GM23248 (cell line): Measurements from ENCODE around the gene PCK2. TPM values are rescaled to one million over a fixed set of nuclear protein-coding genes. Genes with fewer than 3 reads are reported as not detected.

Experiments used
- DNase-seq: peaks from one replicate; pipeline ENCODE4 v3.0.0-alpha.2; 2015
- H2AFZ ChIP-seq: fragments of 200-600 bp; sonication (generic); 2 replicates; pipeline ENCODE4 v1.6.1; 2016; ENCODE audit warnings: antibody characterized with exemption
- H3F3A ChIP-seq: fragments of 200-600 bp; sonication (generic); 2 replicates; pipeline ENCODE4 v1.6.1; 2016; ENCODE audit warnings: mild to moderate bottlenecking, antibody characterized with exemption, mixed run types; ENCODE audit not compliant: insufficient read depth
- H3K27ac ChIP-seq: fragments of 200-600 bp; sonication (generic); 2 replicates; pipeline ENCODE4 v1.5.1; 2016; ENCODE audit warnings: mild to moderate bottlenecking
- H3K27me3 ChIP-seq: fragments of 200-600 bp; sonication (generic); replicated peaks from 2 replicates; pipeline ENCODE4 v1.6.1; 2016; ENCODE audit warnings: mild to moderate bottlenecking; ENCODE audit not compliant: insufficient read depth
- H3K36me3 ChIP-seq: fragments of 200-600 bp; sonication (generic); 2 replicates; pipeline ENCODE4 v1.6.1; 2016; ENCODE audit warnings: low read depth, mild to moderate bottlenecking
- H3K4me1 ChIP-seq: fragments of 200-600 bp; sonication (generic); 2 replicates; pipeline ENCODE4 v1.6.1; 2016; ENCODE audit warnings: mild to moderate bottlenecking; ENCODE audit not compliant: insufficient read depth
- H3K4me2 ChIP-seq: fragments of 200-600 bp; sonication (generic); one replicate; pipeline ENCODE4 v1.6.1; 2016; ENCODE audit warnings: mild to moderate bottlenecking; ENCODE audit not compliant: unreplicated experiment
- H3K4me3 ChIP-seq: fragments of 200-600 bp; sonication (generic); 2 replicates; pipeline ENCODE4 v1.5.1; 2016; ENCODE audit warnings: mild to moderate bottlenecking
- H3K79me2 ChIP-seq: fragments of 200-600 bp; sonication (generic); 2 replicates; pipeline ENCODE4 v1.6.1; 2016; ENCODE audit warnings: mild to moderate bottlenecking; ENCODE audit not compliant: insufficient read depth
- H3K9ac ChIP-seq: fragments of 200-600 bp; sonication (generic); 2 replicates; pipeline ENCODE4 v1.6.1; 2016; ENCODE audit warnings: mild to moderate bottlenecking
- H3K9me2 ChIP-seq: fragments of 200-600 bp; sonication (generic); 2 replicates; pipeline ENCODE4 v1.6.1; 2016; ENCODE audit warnings: mixed run types, mild to moderate bottlenecking, moderate library complexity; ENCODE audit not compliant: insufficient read depth
- H3K9me3 ChIP-seq: fragments of 200-600 bp; sonication (generic); one replicate; pipeline ENCODE4 v1.6.1; 2017; ENCODE audit warnings: low read depth
- H4K20me1 ChIP-seq: fragments of 200-600 bp; sonication (generic); 2 replicates; pipeline ENCODE4 v1.6.0; 2016; ENCODE audit not compliant: insufficient read depth
- EZH2 ChIP-seq: fragments of 200-600 bp; sonication (generic); IDR thresholded peaks from 2 replicates; pipeline ENCODE4 v1.6.1; 2018; ENCODE audit warnings: antibody characterized with exemption, mild to moderate bottlenecking; ENCODE audit not compliant: insufficient read depth, poor library complexity, severe bottlenecking
- EZH2phosphoT487 ChIP-seq: fragments of 200-600 bp; sonication (generic); IDR thresholded peaks from 2 replicates; pipeline ENCODE4 v1.6.1; 2018; ENCODE audit warnings: antibody characterized with exemption, moderate library complexity, mild to moderate bottlenecking, low read depth; ENCODE audit not compliant: insufficient read depth
- WGBS, 2 experiments: methylation state at CpG; one replicate each; pipeline ENCODE4 v1.1.6; 2015 to 2017; ENCODE audit warnings: low lambda C conversion rate in 2 of 2, low coverage in 1 of 2; ENCODE audit errors: missing lambda C conversion rate in 2 of 2; 5-methylcytosine and 5-hydroxymethylcytosine counted together
- in situ Hi-C: fragments of 300-500 bp; cut with MboI; formaldehyde crosslinking; loops from 2 replicates; pipeline ENCODE4 v1.15.0; 2020
- polyA plus RNA-seq: library from polyadenylated mRNA; unstranded; fragments of >200 nt; fragmentation: Nextera tagmentation; extraction: Ambion mirVana; gene quantifications from 2 replicates; pipeline ENCODE4 v1.2.1, GENCODE V29; 2016
- total RNA-seq: library from RNA; depleted of rRNA; stranded (reverse); fragments of >200 nt; shearing (Covaris generic); gene quantifications from 2 replicates; pipeline ENCODE4 v1.2.3, GENCODE V29; 2014

Gene PCK2
- total and polyA plus RNA-seq, 2 experiments from 2014 or later = 84.3 to 148 TPM

GRCh38 chr14:24139272-24139934, 45.3 kb downstream of the PCK2 start:
- no peak for TF ChIP-seq EZH2
- no peak for TF ChIP-seq EZH2phosphoT487
- Histone ChIP-seq H4K20me1 (no peaks in the 10 kb centered on the region), H3K79me2 (peaks cover 51% of the 10 kb centered on the region), H3K9me2 (no peaks in the 10 kb centered on the region), H3K9me3 (no peaks in the 10 kb centered on the region), H3K9ac (peak overlapping the region; percentile 81; the same call in 1 of the 2 replicates), H3K4me2 (peak overlapping the region; percentile 95), H3K4me1 (peaks cover 31% of the 10 kb centered on the region), H3K27me3 (no peaks in the 10 kb centered on the region), H3K36me3 (peaks cover 12% of the 10 kb centered on the region; the same call in 1 of the 2 replicates), H3K4me3 (peak overlapping the region; percentile 93), H3F3A (peaks cover 24% of the 10 kb centered on the region), H3K27ac (no peak overlapping the region), H2AFZ (no peak overlapping the region)
- no peak for DNase-seq
- in situ Hi-C loops = no loop called here
- 93 to 96% methylated on average over 9 of the region's 9 CpGs for WGBS, 2 experiments

- H3K9me3 ChIP-seq = no peaks in the 10 kb centered on the region
- 0 to 2% methylated on average over 59 to 65 of the region's 65 CpGs for WGBS, 2 experiments
- peak within 1 kb of the TSS; percentile 93 for H3K4me3 ChIP-seq
- peaks cover 41% of the 10 kb centered on the region for H3F3A ChIP-seq
- DNase-seq = peak; percentile 100
- in situ Hi-C loops = no loop called here
- peaks cover 63% of the 10 kb centered on the region for H3K79me2 ChIP-seq
- H3K27ac ChIP-seq = peak within 1 kb of the TSS; percentile 64
- no peaks in the 10 kb centered on the region for H4K20me1 ChIP-seq
- H3K4me1 ChIP-seq = peaks cover 43% of the 10 kb centered on the region
- no peaks in the 10 kb centered on the region for H3K9me2 ChIP-seq
- no peak for TF ChIP-seq EZH2phosphoT487
- no peak for TF ChIP-seq EZH2
- peak within 1 kb of the TSS; percentile 95 for H3K4me2 ChIP-seq
- H2AFZ ChIP-seq = peak within 1 kb of the TSS; percentile 85
- H3K36me3 ChIP-seq = peaks cover 12% of the 10 kb centered on the region; the same call in 1 of the 2 replicates
- H3K9ac ChIP-seq = peak within 1 kb of the TSS; percentile 81
- no peaks in the 10 kb centered on the region for H3K27me3 ChIP-seq
Measured at GRCh38 chr14:24141097-24141880, 47.2 kb downstream of the PCK2 start, which contains the start of gene EMC9. TSS of gene EMC9 (minus strand) at chr14:24141591. CDS start at chr14:24141304, 287 bp downstream.

GRCh38 chr14:24143511-24143910, 49.4 kb downstream of the PCK2 start:
- Histone ChIP-seq H3F3A (peaks cover 41% of the 10 kb centered on the region), H3K36me3 (peaks cover 6% of the 10 kb centered on the region; the same call in 1 of the 2 replicates), H3K9ac (no peak overlapping the region), H3K4me3 (no peak overlapping the region), H3K27me3 (no peaks in the 10 kb centered on the region), H3K9me2 (no peaks in the 10 kb centered on the region), H3K4me2 (peak overlapping the region; percentile 52), H2AFZ (no peak overlapping the region), H3K9me3 (no peaks in the 10 kb centered on the region), H4K20me1 (no peaks in the 10 kb centered on the region), H3K4me1 (peaks cover 46% of the 10 kb centered on the region), H3K27ac (peak overlapping the region; percentile 37), H3K79me2 (peaks cover 55% of the 10 kb centered on the region)
- WGBS, 2 experiments = 8 to 14% methylated on average over 2 of the region's 2 CpGs
- in situ Hi-C loops = no loop called here
- DNase-seq = peak; percentile 87
- TF ChIP-seq EZH2 (no peak), EZH2phosphoT487 (no peak)

GRCh38 chr14:24144451-24144850, 50.3 kb downstream of the PCK2 start:
- H3K4me3 ChIP-seq = no peak overlapping the region
- in situ Hi-C loops = no loop called here
- no peaks in the 10 kb centered on the region for H3K27me3 ChIP-seq
- H4K20me1 ChIP-seq = no peaks in the 10 kb centered on the region
- peaks cover 44% of the 10 kb centered on the region for H3K4me1 ChIP-seq
- no peak for TF ChIP-seq EZH2
- no peak for TF ChIP-seq EZH2phosphoT487
- H3K9ac ChIP-seq = no peak overlapping the region
- H3F3A ChIP-seq = peaks cover 41% of the 10 kb centered on the region
- no peaks in the 10 kb centered on the region for H3K9me2 ChIP-seq
- H3K9me3 ChIP-seq = no peaks in the 10 kb centered on the region
- WGBS, 2 experiments = 96 to 100% methylated on average over 1 of the region's 1 CpG
- H3K79me2 ChIP-seq = peaks cover 55% of the 10 kb centered on the region
- peaks cover 4% of the 10 kb centered on the region; the same call in 1 of the 2 replicates for H3K36me3 ChIP-seq
- no peak for DNase-seq
- no peak overlapping the region for H3K27ac ChIP-seq
- no peak overlapping the region for H2AFZ ChIP-seq
- H3K4me2 ChIP-seq = no peak overlapping the region
